Fibroblast of the aortic adventitia (primary cell): ENCODE data around the gene AHNAK. TPM values are rescaled to one million over a fixed set of nuclear protein-coding genes. Genes with fewer than 3 reads are reported as not detected.
"Not testable (repeated sequence)": the region's sequence is repeated elsewhere in the genome, so short reads cannot be mapped to it uniquely, and the experiment has no call there.

ENCODE experiments used
- DNase-seq: peaks from one replicate; pipeline ENCODE4 v3.0.0-alpha.2; 2010; ENCODE audit warnings: low read depth
- H3K4me3 ChIP-seq: 2 replicates; pipeline ENCODE4 v1.5.1; 2011; ENCODE audit warnings: low read depth, mild to moderate bottlenecking, control low read depth, low read length, moderate library complexity
- total RNA-seq: library from RNA; depleted of rRNA; stranded (reverse); fragments of >200 nt; gene quantifications from 2 replicates; pipeline ENCODE4 v1.2.3, GENCODE V29; 2012; ENCODE audit warnings: low replicate concordance
- TF ChIP-seq, protein P1 (sequence below): IDR thresholded peaks from 2 replicates; pipeline ENCODE4 v1.5.1; 2011; ENCODE audit warnings: mild to moderate bottlenecking, low read length, control low read depth, inconsistent platforms; ENCODE audit not compliant: insufficient read depth

AHNAK gene
- total RNA-seq, 1 donor: 737 TPM

DNA sequence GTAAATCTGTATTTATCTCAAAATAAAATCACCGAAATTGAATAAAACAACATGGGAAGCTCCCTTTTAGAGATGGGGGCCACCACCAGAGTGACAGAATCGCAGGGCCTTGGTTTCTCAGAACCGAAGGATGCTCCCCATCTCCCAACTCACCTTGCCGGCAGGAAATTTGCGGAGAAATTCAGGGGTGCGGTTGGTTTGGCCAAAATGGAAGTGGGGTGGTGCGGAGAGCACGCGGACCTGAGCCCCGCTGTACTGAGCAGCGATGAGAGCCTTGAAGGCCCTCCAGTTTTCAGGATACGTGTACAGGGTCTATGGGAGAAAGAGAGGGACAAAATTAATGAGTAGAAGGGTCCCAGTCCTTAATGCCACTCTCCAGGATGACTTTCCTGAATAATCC, 25.8 kb upstream of the AHNAK start:
- H3K4me3 ChIP-seq: peak overlapping the region; percentile 97
- TF ChIP-seq, protein P1, sequence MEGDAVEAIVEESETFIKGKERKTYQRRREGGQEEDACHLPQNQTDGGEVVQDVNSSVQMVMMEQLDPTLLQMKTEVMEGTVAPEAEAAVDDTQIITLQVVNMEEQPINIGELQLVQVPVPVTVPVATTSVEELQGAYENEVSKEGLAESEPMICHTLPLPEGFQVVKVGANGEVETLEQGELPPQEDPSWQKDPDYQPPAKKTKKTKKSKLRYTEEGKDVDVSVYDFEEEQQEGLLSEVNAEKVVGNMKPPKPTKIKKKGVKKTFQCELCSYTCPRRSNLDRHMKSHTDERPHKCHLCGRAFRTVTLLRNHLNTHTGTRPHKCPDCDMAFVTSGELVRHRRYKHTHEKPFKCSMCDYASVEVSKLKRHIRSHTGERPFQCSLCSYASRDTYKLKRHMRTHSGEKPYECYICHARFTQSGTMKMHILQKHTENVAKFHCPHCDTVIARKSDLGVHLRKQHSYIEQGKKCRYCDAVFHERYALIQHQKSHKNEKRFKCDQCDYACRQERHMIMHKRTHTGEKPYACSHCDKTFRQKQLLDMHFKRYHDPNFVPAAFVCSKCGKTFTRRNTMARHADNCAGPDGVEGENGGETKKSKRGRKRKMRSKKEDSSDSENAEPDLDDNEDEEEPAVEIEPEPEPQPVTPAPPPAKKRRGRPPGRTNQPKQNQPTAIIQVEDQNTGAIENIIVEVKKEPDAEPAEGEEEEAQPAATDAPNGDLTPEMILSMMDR: no peak
- no peak for DNase-seq

GRCh38 chr11:62571493-62571892, 24.9 kb upstream of the AHNAK start:
- H3K4me3 ChIP-seq, DNase-seq: not testable (repeated sequence)

DNA sequence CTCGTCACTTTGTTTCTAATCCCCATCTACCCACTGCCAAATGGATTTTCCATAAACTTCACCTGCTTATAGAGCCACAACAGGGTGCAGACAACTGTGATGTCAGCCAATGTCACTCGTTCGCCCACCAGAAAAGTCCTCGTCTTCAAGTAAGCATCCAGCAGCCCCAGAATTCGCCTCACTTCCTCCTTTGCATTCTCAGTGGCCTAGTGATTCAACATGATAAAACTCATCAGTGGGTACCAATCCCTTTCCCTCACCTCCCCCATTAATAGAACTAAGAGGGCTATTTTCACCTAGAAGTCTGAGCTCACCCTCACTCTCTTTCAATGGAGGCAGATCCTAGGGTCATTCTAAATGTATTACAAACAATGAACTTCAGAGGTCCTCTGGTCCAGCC, 24.3 kb upstream of the AHNAK start:
- not testable (repeated sequence) for DNase-seq, H3K4me3 ChIP-seq

GRCh38 chr11:62569611-62570010, 23.0 kb upstream of the AHNAK start:
- no peak for DNase-seq
- TF ChIP-seq, protein P1: no peak

GRCh38 chr11:62567018-62567633, 20.5 kb upstream of the AHNAK start:
- H3K4me3 ChIP-seq: no peak overlapping the region
- TF ChIP-seq, protein P1: no peak
- DNase-seq: no peak

More at GRCh38 chr11:62569611-62570010, 23.0 kb upstream of the AHNAK start:
- no peak overlapping the region for H3K4me3 ChIP-seq

DNA sequence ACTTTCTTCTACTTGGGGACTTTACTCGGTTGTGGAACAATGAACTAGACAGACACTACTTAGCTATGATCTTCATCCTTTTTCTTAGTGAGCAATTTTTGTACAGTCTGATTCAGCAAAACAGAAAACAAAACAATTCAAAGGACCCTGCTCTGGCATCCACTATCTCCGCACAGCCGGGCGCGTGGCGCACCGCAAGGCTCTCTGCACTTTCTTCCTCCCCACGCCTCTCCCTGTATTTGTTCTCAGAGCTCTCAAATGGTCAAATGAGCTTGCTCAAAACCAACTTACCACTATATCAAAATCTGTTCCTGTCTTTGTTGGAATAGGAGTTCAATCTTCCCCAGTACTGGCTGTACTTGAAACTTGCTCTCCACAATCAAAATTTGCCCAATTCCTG, 19.6 kb upstream of the AHNAK start:
- TF ChIP-seq, protein P1: no peak
- no peak overlapping the region for H3K4me3 ChIP-seq
- no peak for DNase-seq

DNA sequence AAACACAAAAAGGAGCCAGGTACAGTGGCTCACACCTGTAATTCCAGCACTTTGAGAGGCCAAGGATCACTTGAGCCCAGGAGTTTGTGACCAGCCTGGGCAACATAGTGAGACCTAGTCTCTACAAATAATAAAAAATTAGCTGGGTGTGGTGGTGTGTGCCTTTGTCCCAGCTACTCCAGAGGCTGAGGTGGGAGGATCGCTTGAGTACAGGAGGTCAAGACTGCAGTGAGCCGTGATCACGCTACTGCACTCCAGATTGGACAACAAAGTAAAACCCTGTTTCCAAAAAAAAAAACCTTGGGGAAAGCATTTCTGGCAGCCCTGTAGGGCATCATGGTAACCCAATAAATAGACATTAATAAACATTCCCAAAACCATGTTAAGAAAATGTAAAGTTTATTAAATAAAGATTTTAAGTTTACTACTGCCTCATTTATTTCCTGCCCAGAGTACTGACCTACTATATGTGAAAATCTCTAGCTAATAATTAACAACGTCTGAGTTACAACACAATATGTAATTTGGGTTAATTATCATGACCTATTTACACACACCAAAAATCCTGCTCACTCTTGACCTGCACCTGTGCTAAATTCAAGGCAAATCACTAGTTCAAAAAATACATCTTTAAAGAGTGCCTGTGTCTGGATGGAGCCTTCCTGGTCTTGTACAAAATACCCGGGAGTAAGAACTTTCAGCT, 18.6 kb upstream of the AHNAK start:
- no peak for DNase-seq
- no peak overlapping the region for H3K4me3 ChIP-seq
- TF ChIP-seq, protein P1: no peak

DNA sequence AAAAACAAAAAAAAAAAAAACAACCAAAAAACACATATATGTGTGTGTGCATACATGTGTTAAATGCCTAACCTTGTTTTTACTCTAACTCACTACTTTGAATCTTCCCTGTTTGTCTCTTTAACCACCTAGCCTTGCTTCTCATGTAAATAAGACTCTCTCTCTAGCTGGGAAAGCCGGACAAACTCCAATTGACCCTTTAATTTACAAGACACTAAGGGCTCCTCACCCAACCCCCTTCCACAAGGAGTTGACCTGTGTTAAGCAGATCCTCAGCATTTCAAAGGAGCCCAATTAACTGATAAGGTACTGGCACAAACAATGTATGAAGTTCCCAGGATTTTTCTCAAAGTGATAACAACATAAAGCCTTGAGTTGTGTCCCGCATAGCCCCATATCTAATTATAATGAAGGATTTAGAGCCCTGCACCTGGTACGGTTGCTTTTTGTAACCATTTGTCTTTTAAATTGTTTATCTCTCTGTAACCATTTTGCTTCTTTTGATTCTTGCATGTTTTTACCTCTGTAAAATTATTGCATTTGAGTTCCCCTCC, 15.1 kb upstream of the AHNAK start:
- not testable (repeated sequence) for H3K4me3 ChIP-seq, DNase-seq
